Tibial nerve (tissue), 4 donors: ENCODE results near the gene ALDH3A2. TPM values are rescaled to one million over a fixed set of nuclear protein-coding genes. Genes with fewer than 3 reads are reported as not detected.

Experiments
- DNase-seq, 2 donors: peaks; one replicate each; pipeline ENCODE4 v3.0.0-alpha.2; 2019; ENCODE audit warnings: low spot score in 2 of 2
- H3K27ac ChIP-seq, 4 donors: fragments of 200-600 bp; sonication (generic) in 3 of 4; one replicate each; pipeline ENCODE4 v1.5.1; 2017 to 2019; ENCODE audit warnings: mild to moderate bottlenecking in 1 of 4
- H3K27me3 ChIP-seq, 2 donors: fragments of 200-600 bp; sonication (generic) in 1 of 2; one replicate each; pipeline versions ENCODE4 v1.5.1 to v1.6.0; 2017 to 2019
- H3K36me3 ChIP-seq, 3 donors: fragments of 200-600 bp; sonication (generic); one replicate each; pipeline ENCODE4 v1.5.1; 2018 to 2019
- H3K4me1 ChIP-seq, 4 donors: fragments of 200-600 bp; sonication (generic) in 3 of 4; one replicate each; pipeline ENCODE4 v1.5.1; 2017 to 2019
- H3K4me3 ChIP-seq, 4 donors: fragments of 200-600 bp; sonication (generic) in 3 of 4; one replicate each; pipeline ENCODE4 v1.5.1; 2017 to 2019; ENCODE audit warnings: mild to moderate bottlenecking in 1 of 4, moderate library complexity in 1 of 4
- H3K9me3 ChIP-seq, 4 donors: fragments of 200-600 bp; sonication (generic) in 3 of 4; one replicate each; pipeline ENCODE4 v1.5.1; 2017 to 2019
- CTCF ChIP-seq, 5 experiments: fragments of 200-600 bp in 3 of 5; fragments of 450-650 bp in 2 of 5; sonication (generic) in 3 of 5; IDR thresholded peaks; one replicate each; pipeline ENCODE4 v1.5.1; 2016 to 2019; ENCODE audit warnings: antibody characterized with exemption in 5 of 5, mild to moderate bottlenecking in 3 of 5, moderate library complexity in 2 of 5
- EP300 ChIP-seq, 2 donors: sonication (generic); formaldehyde crosslinking; IDR thresholded peaks; one replicate each; pipeline ENCODE4 v1.6.1; 2017; ENCODE audit warnings: antibody characterized with exemption in 2 of 2, mild to moderate bottlenecking in 1 of 2
- POLR2A ChIP-seq, 2 donors: fragments of 450-650 bp; IDR thresholded peaks; one replicate each; pipeline ENCODE4 v1.6.1; 2017; ENCODE audit warnings: antibody characterized with exemption in 2 of 2, mild to moderate bottlenecking in 2 of 2, moderate library complexity in 2 of 2
- WGBS, 2 donors: methylation state at CpG; one replicate each; pipeline ENCODE4 v1.1.5; 2018; 5-methylcytosine and 5-hydroxymethylcytosine counted together
- total RNA-seq, 4 donors: library from RNA; depleted of rRNA; stranded (reverse); fragments of >200 nt; gene quantifications; one replicate each; pipeline ENCODE4 v1.1.0, GENCODE V29; 2016

ALDH3A2 gene
- total RNA-seq, 4 donors from 2014 or later = 84.3 to 152 (median 105) TPM

- peak overlapping the region; percentile 96 to 99 (median 98) for H3K27ac ChIP-seq
- TF ChIP-seq EP300 (IDR thresholded peaks at IDR 0.05) (no peak), CTCF (IDR thresholded peaks at IDR 0.05) (no peak), POLR2A (IDR thresholded peaks at IDR 0.05) (no peak)
- H3K4me3 ChIP-seq = peak overlapping the region; percentile 61 to 91 (median 74)
- peaks cover 0 to 12% (median 0%) of the 10 kb centered on the region in 3 donors for H3K36me3 ChIP-seq
- no peak for DNase-seq
- WGBS, 2 donors = 0% methylated on average over 2 of the region's 2 CpGs
- peaks cover 0 to 57% (median 39%) of the 10 kb centered on the region in 4 donors for H3K4me1 ChIP-seq
- H3K9me3 ChIP-seq = no peaks in the 10 kb centered on the region
- H3K27me3 ChIP-seq = no peaks in the 10 kb centered on the region
Observed at GRCh38 chr17:19649274-19649541, 657 bp downstream of the ALDH3A2 start.

- H3K4me3 ChIP-seq = peak overlapping the region in 2 of 4 donors; percentile 85 to 91
- peak overlapping the region in 2 of 4 donors; percentile 98 to 99 for H3K27ac ChIP-seq
- no peaks in the 10 kb centered on the region for H3K27me3 ChIP-seq
- no peak for DNase-seq
- 58 to 61% methylated on average over 1 of the region's 1 CpG for WGBS, 2 donors
- H3K36me3 ChIP-seq = peaks cover 0 to 28% (median 0%) of the 10 kb centered on the region in 3 donors
- TF ChIP-seq POLR2A (IDR thresholded peaks at IDR 0.05) (no peak), EP300 (IDR thresholded peaks at IDR 0.05) (no peak), CTCF (IDR thresholded peaks at IDR 0.05) (no peak)
- no peaks in the 10 kb centered on the region for H3K9me3 ChIP-seq
- peaks cover 0 to 62% (median 39%) of the 10 kb centered on the region in 4 donors for H3K4me1 ChIP-seq
Observed at GRCh38 chr17:19650826-19651225, 2.3 kb downstream of the ALDH3A2 start.

GRCh38 chr17:19651451-19652238 is 3.1 kb downstream of the ALDH3A2 start:
- TF ChIP-seq POLR2A (IDR thresholded peaks at IDR 0.05) = no peak
- no peak for TF ChIP-seq CTCF (IDR thresholded peaks at IDR 0.05)
- no peak for TF ChIP-seq EP300 (IDR thresholded peaks at IDR 0.05)
- H3K27me3 ChIP-seq = no peaks in the 10 kb centered on the region
- peaks cover 0 to 66% (median 35%) of the 10 kb centered on the region in 4 donors for H3K4me1 ChIP-seq
- peak overlapping the region in 3 of 4 donors; percentile 15 to 99 (median 98) for H3K27ac ChIP-seq
- DNase-seq = no peak
- peak overlapping the region in 1 of 4 donors; percentile 4 for H3K4me3 ChIP-seq
- H3K9me3 ChIP-seq = no peaks in the 10 kb centered on the region
- 59 to 61% methylated on average over 5 of the region's 5 CpGs for WGBS, 2 donors
- peaks cover 0 to 35% (median 0%) of the 10 kb centered on the region in 3 donors for H3K36me3 ChIP-seq

- Histone ChIP-seq H3K27ac (peak overlapping the region in 3 of 4 donors; percentile 29 to 99 (median 98)), H3K4me1 (peaks cover 0 to 65% (median 29%) of the 10 kb centered on the region in 4 donors), H3K36me3 (peaks cover 0 to 39% (median 0%) of the 10 kb centered on the region in 3 donors), H3K4me3 (no peak overlapping the region), H3K9me3 (no peaks in the 10 kb centered on the region), H3K27me3 (no peaks in the 10 kb centered on the region)
- WGBS, 2 donors = 14 to 18% methylated on average over 3 of the region's 3 CpGs
- TF ChIP-seq POLR2A (IDR thresholded peaks at IDR 0.05) (no peak), CTCF (IDR thresholded peaks at IDR 0.05) (no peak), EP300 (IDR thresholded peaks at IDR 0.05) (no peak)
- no peak for DNase-seq
Observed at GRCh38 chr17:19652595-19652994, 4.0 kb downstream of the ALDH3A2 start.

GRCh38 chr17:19654342-19654886 is 5.9 kb downstream of the ALDH3A2 start:
- 99% methylated on average over 14 to 24 of the region's 30 CpGs for WGBS, 2 donors
- no peak for DNase-seq
- Histone ChIP-seq H3K27me3 (no peaks in the 10 kb centered on the region), H3K36me3 (peaks cover 0 to 45% (median 0%) of the 10 kb centered on the region in 3 donors), H3K4me1 (peaks cover 0 to 74% (median 29%) of the 10 kb centered on the region in 4 donors), H3K9me3 (no peaks in the 10 kb centered on the region), H3K27ac (no peak overlapping the region), H3K4me3 (no peak overlapping the region)
- TF ChIP-seq POLR2A (IDR thresholded peaks at IDR 0.05) (no peak), EP300 (IDR thresholded peaks at IDR 0.05) (no peak), CTCF (IDR thresholded peaks at IDR 0.05) (no peak)
